Stimulated activated CD4-positive, alpha-beta T cell treated with anti-CD3 and anti-CD28 coated beads, TNF-alpha, amount 100 ng/mL, for 1 hour (primary cell): ENCODE data around the gene WDR59.
"Not testable (repeated sequence)": the region's sequence is repeated elsewhere in the genome, so short reads cannot be mapped to it uniquely, and the experiment has no call there.

Experiments used
- DNase-seq, 3 donors: peaks; one replicate each; pipeline ENCODE4 v3.0.0-alpha.2; 2020; ENCODE audit warnings: low read depth in 3 of 3, low spot score in 1 of 3

The WDR59 gene

GRCh38 chr16:75012380-75013081 is 27.6 kb upstream of the WDR59 start:
- DNase-seq, result no peak

GRCh38 chr16:75011634-75012307 is 26.8 kb upstream of the WDR59 start:
- peak in 2 of 3 donors; percentile 10 to 24 for DNase-seq

- no peak for DNase-seq
Measured at GRCh38 chr16:75010427-75010826, 25.5 kb upstream of the WDR59 start.

GRCh38 chr16:75007443-75007842 is 22.5 kb upstream of the WDR59 start:
- no peak for DNase-seq

GRCh38 chr16:75005697-75006096 is 20.8 kb upstream of the WDR59 start:
- DNase-seq, result no peak

GRCh38 chr16:75004460-75004859 is 19.5 kb upstream of the WDR59 start:
- DNase-seq, result no peak

GRCh38 chr16:75003931-75004330 is 19.0 kb upstream of the WDR59 start:
- DNase-seq, result no peak

- no peak for DNase-seq
Measured at GRCh38 chr16:75002474-75002873, 17.6 kb upstream of the WDR59 start.

- DNase-seq, result no peak
Measured at GRCh38 chr16:75000481-75001081, 15.7 kb upstream of the WDR59 start.

- DNase-seq, result peak in 2 of 3 donors; percentile 21 to 22
Measured at GRCh38 chr16:74999609-75000480, 14.9 kb upstream of the WDR59 start.

- DNase-seq, result peak in 1 of 3 donors; percentile 25
Measured at GRCh38 chr16:74999219-74999608, 14.3 kb upstream of the WDR59 start.

- peak; percentile 54 to 86 (median 66) for DNase-seq
Measured at GRCh38 chr16:74998481-74999218, 13.7 kb upstream of the WDR59 start, which contains the start of gene ZNRF1. ZNRF1 (plus strand) TSS chr16:74999024; CDS start chr16:74999672, 648 bp downstream.

- no peak for DNase-seq
Measured at GRCh38 chr16:74997042-74997491, 12.1 kb upstream of the WDR59 start.

- DNase-seq, result no peak
Measured at GRCh38 chr16:74995986-74996385, 11.1 kb upstream of the WDR59 start.

- no peak for DNase-seq
Measured at GRCh38 chr16:74991593-74992403, 6.9 kb upstream of the WDR59 start.

- DNase-seq, result no peak
Measured at GRCh38 chr16:74991268-74991592, 6.3 kb upstream of the WDR59 start.

- no peak for DNase-seq
Measured at GRCh38 chr16:74990832-74991231, 5.9 kb upstream of the WDR59 start.

GRCh38 chr16:74989864-74990263 is 4.9 kb upstream of the WDR59 start:
- DNase-seq, result not testable (repeated sequence)

GRCh38 chr16:74987027-74987681 is 2.2 kb upstream of the WDR59 start:
- no peak for DNase-seq
